ENCODE data around the gene HABP2.

DNA sequence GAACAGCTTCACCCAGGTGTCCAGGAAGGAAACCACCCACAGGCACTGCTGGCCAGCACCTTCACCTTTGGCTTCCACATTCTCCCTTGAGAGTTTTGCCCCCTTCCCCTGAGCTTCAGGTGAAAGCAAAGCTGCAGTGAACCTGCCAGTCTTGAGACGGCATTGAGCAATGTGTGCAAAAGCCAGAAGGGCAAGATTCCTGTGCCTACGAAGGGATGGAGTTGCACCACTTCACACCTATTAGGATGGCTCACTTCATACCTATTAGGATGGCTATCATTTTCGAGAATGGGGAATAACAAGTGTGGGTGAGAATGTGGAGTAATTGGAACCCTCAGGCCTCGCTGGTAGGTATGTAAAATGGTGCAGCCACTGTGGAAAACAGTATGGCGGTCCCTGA is 7.2 kb downstream of the HABP2 start:
- TF ChIP-seq, protein P1, sequence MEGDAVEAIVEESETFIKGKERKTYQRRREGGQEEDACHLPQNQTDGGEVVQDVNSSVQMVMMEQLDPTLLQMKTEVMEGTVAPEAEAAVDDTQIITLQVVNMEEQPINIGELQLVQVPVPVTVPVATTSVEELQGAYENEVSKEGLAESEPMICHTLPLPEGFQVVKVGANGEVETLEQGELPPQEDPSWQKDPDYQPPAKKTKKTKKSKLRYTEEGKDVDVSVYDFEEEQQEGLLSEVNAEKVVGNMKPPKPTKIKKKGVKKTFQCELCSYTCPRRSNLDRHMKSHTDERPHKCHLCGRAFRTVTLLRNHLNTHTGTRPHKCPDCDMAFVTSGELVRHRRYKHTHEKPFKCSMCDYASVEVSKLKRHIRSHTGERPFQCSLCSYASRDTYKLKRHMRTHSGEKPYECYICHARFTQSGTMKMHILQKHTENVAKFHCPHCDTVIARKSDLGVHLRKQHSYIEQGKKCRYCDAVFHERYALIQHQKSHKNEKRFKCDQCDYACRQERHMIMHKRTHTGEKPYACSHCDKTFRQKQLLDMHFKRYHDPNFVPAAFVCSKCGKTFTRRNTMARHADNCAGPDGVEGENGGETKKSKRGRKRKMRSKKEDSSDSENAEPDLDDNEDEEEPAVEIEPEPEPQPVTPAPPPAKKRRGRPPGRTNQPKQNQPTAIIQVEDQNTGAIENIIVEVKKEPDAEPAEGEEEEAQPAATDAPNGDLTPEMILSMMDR (conservative IDR thresholded peaks at IDR 0.05; ENCODE audit: low read depth, low read length): no peak
- TF ChIP-seq RCOR1 (IDR thresholded peaks at IDR 0.05; ENCODE audit: insufficient replicate concordance, low read length) (no peak), POLR2A (IDR thresholded peaks at IDR 0.05; ENCODE audit: low read depth, low read length) (no peak)

All from IMR-90 (cell line).